HepG2 (cell line): ENCODE data around the gene DRAXIN. TPM values are rescaled to one million over a fixed set of nuclear protein-coding genes. Genes with fewer than 3 reads are reported as not detected.

Experiments used
- ATAC-seq: fragments of 200-7000 bp; cut with Tn5 transposase; 3 replicates; pipeline ENCODE4 v1.9.1; 2020; ENCODE audit warnings: mild to moderate bottlenecking, moderate library complexity
- BruUV-seq: library from RNA; stranded (reverse); fragments of 400-500 nt; replicated peaks from 2 replicates; lab custom pipeline; 2021; lab: Mats Ljungman, UMichigan
- CTCF ChIA-PET: fragments of 300-600 bp; formaldehyde crosslinking; extraction: SDS; loops from one replicate; lab custom pipeline; 2021; ENCODE audit warnings: low total read pairs, inconsistent platforms, low intra/inter-chr PET ratio; lab: Yijun Ruan, JAX
- POLR2A ChIA-PET: fragments of 350-600 bp; sonication (Branson Sonifier 250); formaldehyde crosslinking; loops from one replicate; lab custom pipeline; 2020; ENCODE audit warnings: antibody characterized with exemption, inconsistent platforms; lab: Yijun Ruan, JAX
- DNase-seq: peaks from one replicate; pipeline ENCODE4 v3.0.0-alpha.2; 2015; ENCODE audit warnings: low spot score
- FAIRE-seq: peaks from 3 replicates; lab custom pipeline; 2011; peaks lifted over from hg19 to GRCh38; lab: Jason Lieb, UNC
- H2AFZ ChIP-seq: one replicate; pipeline ENCODE4 v1.6.1; 2011; ENCODE audit warnings: low read length, inconsistent platforms
- H3K27ac ChIP-seq: fragments of 300-600 bp; 3 replicates; pipeline ENCODE4 v1.8.0; 2011; ENCODE audit warnings: mixed run types, mild to moderate bottlenecking, mixed read lengths, low read length, inconsistent platforms; ENCODE audit not compliant: insufficient read depth; ENCODE audit errors: extremely low read length
- H3K27me3 ChIP-seq, 2 experiments: fragments of 200-600 bp in 1 of 2; 2 replicates in 1 of 2; 3 replicates in 1 of 2; pipeline versions ENCODE4 v1.6.0 to v1.8.0; 2011; ENCODE audit warnings: low read length in 2 of 2, mild to moderate bottlenecking in 2 of 2, moderate library complexity in 2 of 2, inconsistent platforms in 1 of 2; ENCODE audit not compliant: insufficient read depth in 2 of 2, control insufficient read depth in 1 of 2
- H3K36me3 ChIP-seq, 2 experiments: fragments of 200-600 bp in 1 of 2; replicated peaks in 1 of 2; 2 replicates in 1 of 2; 3 replicates in 1 of 2; pipeline versions ENCODE4 v1.5.1 to v1.8.0; 2011; ENCODE audit warnings: low read length in 2 of 2, inconsistent platforms in 1 of 2; ENCODE audit not compliant: insufficient read depth in 2 of 2, control insufficient read depth in 1 of 2
- H3K4me1 ChIP-seq: 2 replicates; pipeline ENCODE4 v1.5.1; 2012; ENCODE audit warnings: low read length, inconsistent platforms; ENCODE audit not compliant: insufficient read depth
- H3K4me2 ChIP-seq: 2 replicates; pipeline ENCODE4 v1.6.0; 2011; ENCODE audit warnings: low read depth, low read length, inconsistent platforms
- H3K4me3 ChIP-seq, 3 experiments: fragments of 200-600 bp in 1 of 3; sonication (generic), shearing (Covaris generic) in 1 of 3; replicated peaks in 1 of 3; 2 replicates each; pipeline ENCODE4 v1.5.1; 2011 to 2016; ENCODE audit warnings: low read length in 3 of 3, inconsistent platforms in 2 of 3, low read depth in 2 of 3, mild to moderate bottlenecking in 2 of 3, control low read depth in 1 of 3, mixed read lengths in 1 of 3; ENCODE audit not compliant: insufficient read depth in 1 of 3
- H3K79me2 ChIP-seq: one replicate; pipeline ENCODE4 v1.6.1; 2011; ENCODE audit warnings: low read length, inconsistent platforms; ENCODE audit not compliant: insufficient read depth
- H3K9ac ChIP-seq: 2 replicates; pipeline ENCODE4 v1.6.0; 2011; ENCODE audit warnings: mild to moderate bottlenecking, low read depth, low read length, inconsistent platforms; ENCODE audit not compliant: insufficient read depth
- H3K9me3 ChIP-seq: 2 replicates; pipeline ENCODE4 v1.5.1; 2012; ENCODE audit warnings: mild to moderate bottlenecking, low read length
- H4K20me1 ChIP-seq: 2 replicates; pipeline ENCODE4 v1.6.0; 2011; ENCODE audit warnings: inconsistent platforms, mild to moderate bottlenecking, low read length, moderate library complexity; ENCODE audit not compliant: insufficient read depth
- ADNP ChIP-seq: sonication (generic); formaldehyde crosslinking; IDR thresholded peaks from 2 replicates; pipeline ENCODE4 v1.4.0; 2020; ENCODE audit warnings: missing genetic modification reagents
- ATAD3A ChIP-seq: sonication (generic); formaldehyde crosslinking; IDR thresholded peaks from 2 replicates; pipeline ENCODE4 v1.4.0; 2020; ENCODE audit warnings: missing genetic modification reagents
- BCLAF1 ChIP-seq: fragments of 450-650 bp; IDR thresholded peaks from 2 replicates; pipeline ENCODE4 v1.6.1; 2017; ENCODE audit warnings: mild to moderate bottlenecking
- CHD4 ChIP-seq: fragments of 200-600 bp; sonication (generic); IDR thresholded peaks from 2 replicates; pipeline ENCODE4 v1.7.0; 2017; ENCODE audit warnings: mild to moderate bottlenecking, low read length, borderline replicate concordance
- CREB1 ChIP-seq, 2 experiments: fragments of 450-650 bp in 1 of 2; IDR thresholded peaks; 2 replicates each; pipeline ENCODE4 v1.6.1; 2016 to 2017; ENCODE audit warnings: control low read depth in 1 of 2, mild to moderate bottlenecking in 1 of 2, missing compliant biosample characterization in 1 of 2, missing genetic modification characterization in 1 of 2
- FOXK1 ChIP-seq: sonication (generic); formaldehyde crosslinking; IDR thresholded peaks from 2 replicates; pipeline ENCODE4 v1.4.0; 2020; ENCODE audit warnings: low read depth, missing genetic modification reagents, borderline replicate concordance
- MAFF ChIP-seq: IDR thresholded peaks from 2 replicates; pipeline ENCODE4 v1.6.1; 2011; ENCODE audit warnings: low read depth, low read length, improper control_type of control experiment
- POLR2G ChIP-seq: fragments of 200-400 bp; formaldehyde crosslinking; IDR thresholded peaks from 2 replicates; pipeline ENCODE4 v1.6.1; 2018; ENCODE audit warnings: mild to moderate bottlenecking, low read depth, low read length, moderate library complexity
- ZNF251 ChIP-seq: sonication (generic); formaldehyde crosslinking; IDR thresholded peaks from 2 replicates; pipeline ENCODE4 v1.9.0; 2021; ENCODE audit warnings: mild to moderate bottlenecking, missing genetic modification reagents
- ZNF570 ChIP-seq: sonication (generic); formaldehyde crosslinking; IDR thresholded peaks from 2 replicates; pipeline ENCODE4 v1.4.0; 2020; ENCODE audit warnings: mild to moderate bottlenecking, missing genetic modification reagents, borderline replicate concordance
- ZNF589 ChIP-seq: sonication (generic); formaldehyde crosslinking; conservative IDR thresholded peaks from 2 replicates; pipeline ENCODE4 v1.8.0; 2022; ENCODE audit warnings: mild to moderate bottlenecking, moderate library complexity, missing genetic modification reagents
- ZNF710 ChIP-seq: sonication (generic); formaldehyde crosslinking; IDR thresholded peaks from 2 replicates; pipeline ENCODE4 v1.5.0; 2020; ENCODE audit warnings: mild to moderate bottlenecking, missing genetic modification reagents, borderline replicate concordance
- ZNF850 ChIP-seq: sonication (generic); formaldehyde crosslinking; conservative IDR thresholded peaks from 2 replicates; pipeline ENCODE4 v1.9.0; 2021; ENCODE audit warnings: mild to moderate bottlenecking, missing genetic modification reagents
- ZNF878 ChIP-seq: sonication (generic); formaldehyde crosslinking; IDR thresholded peaks from 2 replicates; pipeline ENCODE4 v1.8.1; 2023; ENCODE audit warnings: mild to moderate bottlenecking, missing genetic modification reagents, moderate library complexity
- WGBS: methylation state at CpG from one replicate; pipeline ENCODE4 v1.1.6; 2017; ENCODE audit warnings: low lambda C conversion rate; 5-methylcytosine and 5-hydroxymethylcytosine counted together
- in situ Hi-C: cut with HindIII; loops from 2 replicates; pipeline ENCODE4 v1.10.0; 2017; ENCODE audit warnings: low pct_unique_long_range_greater_than_20kb; ENCODE audit not compliant: extremely low pct_ligation_motif_present
- intact Hi-C: fragments of 100-400 bp; cut with micrococcal nuclease; formaldehyde crosslinking; loops from one replicate; pipeline ENCODE4 v1.10.0; 2022; ENCODE audit not compliant: unreplicated experiment
- polyA plus RNA-seq, 8 experiments: library from polyadenylated mRNA; depleted of rRNA in 3 of 8; stranded (reverse) in 7 of 8; unstranded in 1 of 8; fragments of >200 nt; fragmentation: Illumina TruSeq in 4 of 8; extraction: Trizol in 4 of 8; gene quantifications; 2 replicates each; pipeline versions ENCODE4 v1.2.1 to v1.2.3, GENCODE V29; 2011 to 2016; ENCODE audit warnings: low read depth in 4 of 8, missing spikeins in 1 of 8, mixed read lengths in 1 of 8; ENCODE audit not compliant: insufficient read depth in 1 of 8
- total RNA-seq, 5 experiments: library from RNA; depleted of rRNA; stranded (reverse); fragments of >200 nt; fragmentation: Illumina TruSeq; extraction: Trizol; gene quantifications; 2 replicates each; pipeline ENCODE4 v1.2.3, GENCODE V29; 2016; ENCODE audit warnings: low read depth in 1 of 5

The DRAXIN gene
- total and polyA plus RNA-seq, 2 of the 13 experiments (the other 11 are each of a cell fraction or from before 2014, with no cell fraction given) = 0.02 TPM; not detected in 1

GRCh38 chr1:11728126-11728806 lies 36.8 kb downstream of the DRAXIN start:
- Histone ChIP-seq H3K27me3 (peaks cover 8 to 32% of the 10 kb centered on the region in 2 experiments; a peak in 3 of 5 replicates), H3K9ac (no peak overlapping the region), H3K4me2 (no peak overlapping the region), H3K4me1 (peaks cover 45% of the 10 kb centered on the region), H3K27ac (no peak overlapping the region), H3K36me3 (no peaks in the 10 kb centered on the region), H3K9me3 (no peaks in the 10 kb centered on the region), H2AFZ (no peak overlapping the region), H3K79me2 (no peaks in the 10 kb centered on the region), H3K4me3 (no peak overlapping the region), H4K20me1 (no peaks in the 10 kb centered on the region)
- ATAC-seq = no peak
- no peak for FAIRE-seq
- ChIA-PET POLR2A (no interaction called here), CTCF (no interaction called here)
- no TSS peak for BruUV-seq
- 83% methylated on average over 4 of the region's 4 CpGs for WGBS
- TF ChIP-seq ZNF570 (CRISPR knock-in tag) (no peak), ATAD3A (CRISPR knock-in tag) (no peak), ZNF850 (CRISPR knock-in tag) (no peak), ADNP (CRISPR knock-in tag) (no peak), ZNF710 (no peak), ZNF589 (CRISPR knock-in tag) (no peak), BCLAF1 (no peak), CREB1 (IDR thresholded peaks at IDR 0.05) (no peak), CREB1 (CRISPR knock-in tag; IDR thresholded peaks at IDR 0.05) (no peak), ZNF878 (no peak), FOXK1 (CRISPR knock-in tag) (no peak), ZNF251 (CRISPR knock-in tag) (no peak), POLR2G (no peak), CHD4 (no peak), MAFF (no peak)
- in situ Hi-C loops = no loop called here
- DNase-seq = no peak
- intact Hi-C loops = no loop called here
